ENCODE results near the gene ENTPD6.

ENTPD6 gene

DNA sequence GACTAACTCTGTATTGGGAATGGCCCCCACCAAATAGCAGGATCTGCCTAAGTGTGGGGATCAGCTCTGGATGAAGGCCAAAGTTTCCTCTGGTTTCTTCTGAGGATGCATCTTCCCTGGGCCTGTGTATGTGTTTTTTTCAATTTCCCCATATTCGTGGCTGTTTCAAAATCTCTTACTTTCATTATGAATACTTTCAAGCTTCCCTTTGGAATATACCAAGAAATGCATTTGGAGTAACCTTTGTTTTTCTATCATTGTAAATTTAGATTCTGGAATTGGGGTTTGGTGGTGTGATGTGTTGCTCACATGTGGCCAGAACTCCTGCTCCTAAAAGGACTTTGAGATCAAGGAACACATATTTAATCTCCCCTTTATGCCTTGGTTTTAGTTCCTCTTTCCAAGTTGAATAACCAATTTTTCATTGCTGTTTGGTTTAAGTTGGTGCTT, 8.4 kb downstream of the ENTPD6 start:
- H3K4me3 ChIP-seq (replicated peaks; ENCODE audit: low read depth, low read length) = no peak overlapping the region
- no peak for DNase-seq (ENCODE audit: low read depth)
- TF ChIP-seq, protein P1, sequence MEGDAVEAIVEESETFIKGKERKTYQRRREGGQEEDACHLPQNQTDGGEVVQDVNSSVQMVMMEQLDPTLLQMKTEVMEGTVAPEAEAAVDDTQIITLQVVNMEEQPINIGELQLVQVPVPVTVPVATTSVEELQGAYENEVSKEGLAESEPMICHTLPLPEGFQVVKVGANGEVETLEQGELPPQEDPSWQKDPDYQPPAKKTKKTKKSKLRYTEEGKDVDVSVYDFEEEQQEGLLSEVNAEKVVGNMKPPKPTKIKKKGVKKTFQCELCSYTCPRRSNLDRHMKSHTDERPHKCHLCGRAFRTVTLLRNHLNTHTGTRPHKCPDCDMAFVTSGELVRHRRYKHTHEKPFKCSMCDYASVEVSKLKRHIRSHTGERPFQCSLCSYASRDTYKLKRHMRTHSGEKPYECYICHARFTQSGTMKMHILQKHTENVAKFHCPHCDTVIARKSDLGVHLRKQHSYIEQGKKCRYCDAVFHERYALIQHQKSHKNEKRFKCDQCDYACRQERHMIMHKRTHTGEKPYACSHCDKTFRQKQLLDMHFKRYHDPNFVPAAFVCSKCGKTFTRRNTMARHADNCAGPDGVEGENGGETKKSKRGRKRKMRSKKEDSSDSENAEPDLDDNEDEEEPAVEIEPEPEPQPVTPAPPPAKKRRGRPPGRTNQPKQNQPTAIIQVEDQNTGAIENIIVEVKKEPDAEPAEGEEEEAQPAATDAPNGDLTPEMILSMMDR (IDR thresholded peaks at IDR 0.05; ENCODE audit: low read length, missing control alignments) = no peak

GRCh38 chr20:25204550-25205276, 9.2 kb downstream of the ENTPD6 start:
- no peak overlapping the region for H3K4me3 ChIP-seq (replicated peaks; ENCODE audit: low read depth, low read length)
- no peak for DNase-seq (ENCODE audit: low read depth)
- TF ChIP-seq, protein P1 (IDR thresholded peaks at IDR 0.05; ENCODE audit: low read length, missing control alignments) = no peak

DNA sequence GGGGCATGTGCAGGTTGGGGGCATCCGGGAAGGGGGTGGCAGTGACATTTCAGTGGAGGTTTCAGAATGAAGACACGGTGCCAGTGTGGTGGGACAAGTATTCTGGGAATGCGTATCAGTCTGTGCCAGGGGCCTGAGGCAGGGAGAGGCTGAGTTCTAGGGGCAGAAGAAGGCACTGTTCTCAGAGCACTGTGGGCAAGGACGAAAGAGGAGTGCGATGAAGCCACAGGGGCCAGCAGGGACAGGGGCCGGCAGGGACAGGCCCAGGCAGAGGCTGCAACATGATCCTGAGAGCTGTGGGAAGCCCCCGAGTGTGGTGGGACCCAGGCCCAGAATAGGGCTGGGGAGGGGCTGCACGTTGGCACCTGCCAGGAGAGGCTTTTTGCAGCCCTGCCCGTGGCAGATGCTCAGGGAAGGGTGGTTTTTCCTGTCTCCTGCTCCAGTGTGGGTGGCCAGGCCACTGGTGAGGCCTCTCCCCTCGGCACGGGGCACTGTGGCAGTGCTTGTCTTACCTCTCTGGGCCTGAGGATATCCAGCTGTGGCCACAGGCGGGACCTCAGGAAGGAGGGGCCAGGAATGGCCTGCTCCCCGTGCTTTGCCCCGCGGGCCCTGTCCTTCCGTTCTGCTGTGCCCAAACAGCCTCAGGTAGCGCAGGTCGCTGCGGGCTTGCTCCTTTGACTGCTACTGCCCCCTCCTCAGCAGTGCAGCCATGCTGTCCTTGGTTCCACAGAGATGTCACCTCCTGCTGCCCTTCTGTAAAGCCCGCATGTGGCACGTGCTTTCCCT, 10.0 kb downstream of the ENTPD6 start:
- no peak overlapping the region for H3K4me3 ChIP-seq (replicated peaks; ENCODE audit: low read depth, low read length)
- DNase-seq (ENCODE audit: low read depth) = no peak
- TF ChIP-seq, protein P1 (IDR thresholded peaks at IDR 0.05; ENCODE audit: low read length, missing control alignments) = no peak

DNA sequence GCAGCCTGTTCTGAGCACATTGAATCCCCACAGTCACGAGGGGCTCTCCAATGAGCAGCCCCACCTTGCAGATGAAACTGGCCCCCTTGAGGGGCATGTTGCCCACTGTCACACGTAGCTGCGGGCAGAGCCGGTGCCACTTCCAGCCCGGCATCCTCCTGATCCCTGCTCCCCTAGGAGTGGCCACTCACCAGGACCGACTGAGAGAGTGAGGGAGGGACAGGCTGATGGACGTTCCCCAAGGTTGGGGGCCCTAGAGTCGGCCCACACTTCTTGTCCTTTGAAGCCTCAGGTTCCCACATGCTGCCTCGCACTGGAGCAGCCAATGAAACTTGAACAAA, 10.5 kb downstream of the ENTPD6 start:
- TF ChIP-seq, protein P1 (IDR thresholded peaks at IDR 0.05; ENCODE audit: low read length, missing control alignments) = no peak
- no peak overlapping the region for H3K4me3 ChIP-seq (replicated peaks; ENCODE audit: low read depth, low read length)
- no peak for DNase-seq (ENCODE audit: low read depth)

DNA sequence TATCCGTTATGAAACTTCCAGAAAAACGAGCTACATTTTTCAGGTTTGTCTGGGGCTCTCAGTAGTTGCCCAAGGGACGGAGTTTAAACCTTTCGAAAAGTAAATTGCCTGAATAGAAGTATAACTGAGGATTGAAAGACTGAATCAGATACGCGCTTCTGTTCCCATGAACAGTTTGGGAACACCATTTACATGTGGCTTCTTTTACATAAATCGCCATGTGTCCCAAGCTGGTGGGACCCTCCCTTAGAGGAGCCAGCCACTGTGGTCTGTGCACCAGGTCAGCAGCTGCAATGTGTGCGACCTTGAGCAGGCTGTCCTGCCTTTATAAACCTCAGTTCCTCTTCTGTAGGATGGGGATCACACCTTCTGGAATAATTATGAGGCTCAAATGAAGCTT, 11.0 kb downstream of the ENTPD6 start:
- TF ChIP-seq, protein P1 (IDR thresholded peaks at IDR 0.05; ENCODE audit: low read length, missing control alignments) = no peak
- no peak for DNase-seq (ENCODE audit: low read depth)

GRCh38 chr20:25207149-25207959, 11.8 kb downstream of the ENTPD6 start:
- no peak overlapping the region for H3K4me3 ChIP-seq (replicated peaks; ENCODE audit: low read depth, low read length)
- TF ChIP-seq, protein P1 (IDR thresholded peaks at IDR 0.05; ENCODE audit: low read length, missing control alignments) = no peak
- DNase-seq (ENCODE audit: low read depth) = no peak

More for the DNA sequence above, 11.0 kb downstream of the ENTPD6 start:
- no peak overlapping the region for H3K4me3 ChIP-seq (replicated peaks; ENCODE audit: low read depth, low read length)

Measured in fibroblast of pulmonary artery (primary cell).